ENCODE results near the gene FANCE.
"Not testable (repeated sequence)": the region's sequence is repeated elsewhere in the genome, so short reads cannot be mapped to it uniquely, and the experiment has no call there.

FANCE gene

GRCh38 chr6:35432291-35432690 lies 19.8 kb upstream of the FANCE start:
- Histone ChIP-seq H3K27me3 (ENCODE audit: control insufficient read depth in 1 of 2, insufficient read depth in 2 of 2, low read length in 2 of 2) (no peaks in the 10 kb centered on the region), H3K36me3 (ENCODE audit: control insufficient read depth in 2 of 2, insufficient read depth in 2 of 2, low read length in 2 of 2) (no peaks in the 10 kb centered on the region), H3K4me1 (ENCODE audit: control insufficient read depth, insufficient read depth, low read length) (no peaks in the 10 kb centered on the region), H3K9ac (ENCODE audit: low read length in 2 of 2) (no peak overlapping the region), H3K27ac (ENCODE audit: low read length) (no peak overlapping the region), H3K4me3 (ENCODE audit: low read length in 2 of 2) (no peak overlapping the region), H3K9me3 (ENCODE audit: control insufficient read depth in 2 of 2, low read length in 2 of 2) (peaks cover 0 to 4% of the 10 kb centered on the region in 2 donors)

- H3K4me1 ChIP-seq (ENCODE audit: control insufficient read depth, insufficient read depth, low read length); H3K9me3 ChIP-seq (ENCODE audit: control insufficient read depth in 2 of 2, low read length in 2 of 2); H3K27me3 ChIP-seq (ENCODE audit: control insufficient read depth in 1 of 2, insufficient read depth in 2 of 2, low read length in 2 of 2); H3K36me3 ChIP-seq (ENCODE audit: control insufficient read depth in 2 of 2, insufficient read depth in 2 of 2, low read length in 2 of 2); H3K27ac ChIP-seq (ENCODE audit: low read length); H3K9ac ChIP-seq (ENCODE audit: low read length in 2 of 2); H3K4me3 ChIP-seq (ENCODE audit: low read length in 2 of 2): not testable (repeated sequence)
Measured at GRCh38 chr6:35432702-35433101, 19.4 kb upstream of the FANCE start.

GRCh38 chr6:35435074-35435837 lies 16.9 kb upstream of the FANCE start:
- Histone ChIP-seq H3K4me3 (ENCODE audit: low read length in 2 of 2) (no peak overlapping the region), H3K27ac (ENCODE audit: low read length) (no peak overlapping the region), H3K9ac (ENCODE audit: low read length in 2 of 2) (no peak overlapping the region), H3K4me1 (ENCODE audit: control insufficient read depth, insufficient read depth, low read length) (no peaks in the 10 kb centered on the region), H3K36me3 (ENCODE audit: control insufficient read depth in 2 of 2, insufficient read depth in 2 of 2, low read length in 2 of 2) (no peaks in the 10 kb centered on the region), H3K27me3 (ENCODE audit: control insufficient read depth in 1 of 2, insufficient read depth in 2 of 2, low read length in 2 of 2) (no peaks in the 10 kb centered on the region), H3K9me3 (ENCODE audit: control insufficient read depth in 2 of 2, low read length in 2 of 2) (no peaks in the 10 kb centered on the region)

- no peak overlapping the region for H3K27ac ChIP-seq (ENCODE audit: low read length)
- no peak overlapping the region for H3K9ac ChIP-seq (ENCODE audit: low read length in 2 of 2)
- no peaks in the 10 kb centered on the region for H3K4me1 ChIP-seq (ENCODE audit: control insufficient read depth, insufficient read depth, low read length)
- H3K4me3 ChIP-seq (ENCODE audit: low read length in 2 of 2), result no peak overlapping the region
- no peaks in the 10 kb centered on the region for H3K27me3 ChIP-seq (ENCODE audit: control insufficient read depth in 1 of 2, insufficient read depth in 2 of 2, low read length in 2 of 2)
- no peaks in the 10 kb centered on the region for H3K36me3 ChIP-seq (ENCODE audit: control insufficient read depth in 2 of 2, insufficient read depth in 2 of 2, low read length in 2 of 2)
- H3K9me3 ChIP-seq (ENCODE audit: control insufficient read depth in 2 of 2, low read length in 2 of 2), result no peaks in the 10 kb centered on the region
Measured at GRCh38 chr6:35436071-35436857, 15.9 kb upstream of the FANCE start.

GRCh38 chr6:35438378-35439065 lies 13.6 kb upstream of the FANCE start:
- H3K4me1 ChIP-seq (ENCODE audit: control insufficient read depth, insufficient read depth, low read length); H3K9me3 ChIP-seq (ENCODE audit: control insufficient read depth in 2 of 2, low read length in 2 of 2); H3K27me3 ChIP-seq (ENCODE audit: control insufficient read depth in 1 of 2, insufficient read depth in 2 of 2, low read length in 2 of 2); H3K9ac ChIP-seq (ENCODE audit: low read length in 2 of 2); H3K36me3 ChIP-seq (ENCODE audit: control insufficient read depth in 2 of 2, insufficient read depth in 2 of 2, low read length in 2 of 2); H3K27ac ChIP-seq (ENCODE audit: low read length); H3K4me3 ChIP-seq (ENCODE audit: low read length in 2 of 2): not testable (repeated sequence)

GRCh38 chr6:35439308-35439707 lies 12.8 kb upstream of the FANCE start:
- Histone ChIP-seq H3K27ac (ENCODE audit: low read length) (no peak overlapping the region), H3K27me3 (ENCODE audit: control insufficient read depth in 1 of 2, insufficient read depth in 2 of 2, low read length in 2 of 2) (no peaks in the 10 kb centered on the region), H3K4me1 (ENCODE audit: control insufficient read depth, insufficient read depth, low read length) (no peaks in the 10 kb centered on the region), H3K4me3 (ENCODE audit: low read length in 2 of 2) (no peak overlapping the region), H3K9me3 (ENCODE audit: control insufficient read depth in 2 of 2, low read length in 2 of 2) (no peaks in the 10 kb centered on the region), H3K9ac (ENCODE audit: low read length in 2 of 2) (no peak overlapping the region), H3K36me3 (ENCODE audit: control insufficient read depth in 2 of 2, insufficient read depth in 2 of 2, low read length in 2 of 2) (no peaks in the 10 kb centered on the region)

- Histone ChIP-seq H3K4me3 (ENCODE audit: low read length in 2 of 2) (no peak overlapping the region), H3K27ac (ENCODE audit: low read length) (no peak overlapping the region), H3K9me3 (ENCODE audit: control insufficient read depth in 2 of 2, low read length in 2 of 2) (no peaks in the 10 kb centered on the region), H3K27me3 (ENCODE audit: control insufficient read depth in 1 of 2, insufficient read depth in 2 of 2, low read length in 2 of 2) (no peaks in the 10 kb centered on the region), H3K9ac (ENCODE audit: low read length in 2 of 2) (no peak overlapping the region), H3K4me1 (ENCODE audit: control insufficient read depth, insufficient read depth, low read length) (no peaks in the 10 kb centered on the region), H3K36me3 (ENCODE audit: control insufficient read depth in 2 of 2, insufficient read depth in 2 of 2, low read length in 2 of 2) (no peaks in the 10 kb centered on the region)
Measured at GRCh38 chr6:35441205-35441604, 10.9 kb upstream of the FANCE start.

- H3K9me3 ChIP-seq (ENCODE audit: control insufficient read depth in 2 of 2, low read length in 2 of 2), result no peaks in the 10 kb centered on the region
- H3K4me3 ChIP-seq (ENCODE audit: low read length in 2 of 2), result no peak overlapping the region
- H3K36me3 ChIP-seq (ENCODE audit: control insufficient read depth in 2 of 2, insufficient read depth in 2 of 2, low read length in 2 of 2), result no peaks in the 10 kb centered on the region
- no peak overlapping the region for H3K27ac ChIP-seq (ENCODE audit: low read length)
- no peak overlapping the region for H3K9ac ChIP-seq (ENCODE audit: low read length in 2 of 2)
- no peaks in the 10 kb centered on the region for H3K4me1 ChIP-seq (ENCODE audit: control insufficient read depth, insufficient read depth, low read length)
- no peaks in the 10 kb centered on the region for H3K27me3 ChIP-seq (ENCODE audit: control insufficient read depth in 1 of 2, insufficient read depth in 2 of 2, low read length in 2 of 2)
Measured at GRCh38 chr6:35441642-35442041, 10.5 kb upstream of the FANCE start.

- Histone ChIP-seq H3K4me1 (ENCODE audit: control insufficient read depth, insufficient read depth, low read length) (no peaks in the 10 kb centered on the region), H3K36me3 (ENCODE audit: control insufficient read depth in 2 of 2, insufficient read depth in 2 of 2, low read length in 2 of 2) (no peaks in the 10 kb centered on the region), H3K27ac (ENCODE audit: low read length) (no peak overlapping the region), H3K27me3 (ENCODE audit: control insufficient read depth in 1 of 2, insufficient read depth in 2 of 2, low read length in 2 of 2) (no peaks in the 10 kb centered on the region), H3K9ac (ENCODE audit: low read length in 2 of 2) (no peak overlapping the region), H3K9me3 (ENCODE audit: control insufficient read depth in 2 of 2, low read length in 2 of 2) (no peaks in the 10 kb centered on the region), H3K4me3 (ENCODE audit: low read length in 2 of 2) (no peak overlapping the region)
Measured at GRCh38 chr6:35442693-35443092, 9.4 kb upstream of the FANCE start.

- Histone ChIP-seq H3K4me3 (ENCODE audit: low read length in 2 of 2) (no peak overlapping the region), H3K4me1 (ENCODE audit: control insufficient read depth, insufficient read depth, low read length) (no peaks in the 10 kb centered on the region), H3K9ac (ENCODE audit: low read length in 2 of 2) (no peak overlapping the region), H3K27ac (ENCODE audit: low read length) (no peak overlapping the region), H3K27me3 (ENCODE audit: control insufficient read depth in 1 of 2, insufficient read depth in 2 of 2, low read length in 2 of 2) (no peaks in the 10 kb centered on the region), H3K36me3 (ENCODE audit: control insufficient read depth in 2 of 2, insufficient read depth in 2 of 2, low read length in 2 of 2) (no peaks in the 10 kb centered on the region), H3K9me3 (ENCODE audit: control insufficient read depth in 2 of 2, low read length in 2 of 2) (no peaks in the 10 kb centered on the region)
Measured at GRCh38 chr6:35443341-35444030, 8.7 kb upstream of the FANCE start.

All from stomach smooth muscle (tissue), 2 donors.